ENCODE measurements around the gene SP140. TPM values are rescaled to one million over a fixed set of nuclear protein-coding genes. Genes with fewer than 3 reads are reported as not detected.

The SP140 gene
- total and polyA plus RNA-seq, 10 of the 15 experiments (the other 5 are each of a cell fraction or from before 2014, with no cell fraction given), result 61.7 to 164 (median 90.7) TPM

DNA sequence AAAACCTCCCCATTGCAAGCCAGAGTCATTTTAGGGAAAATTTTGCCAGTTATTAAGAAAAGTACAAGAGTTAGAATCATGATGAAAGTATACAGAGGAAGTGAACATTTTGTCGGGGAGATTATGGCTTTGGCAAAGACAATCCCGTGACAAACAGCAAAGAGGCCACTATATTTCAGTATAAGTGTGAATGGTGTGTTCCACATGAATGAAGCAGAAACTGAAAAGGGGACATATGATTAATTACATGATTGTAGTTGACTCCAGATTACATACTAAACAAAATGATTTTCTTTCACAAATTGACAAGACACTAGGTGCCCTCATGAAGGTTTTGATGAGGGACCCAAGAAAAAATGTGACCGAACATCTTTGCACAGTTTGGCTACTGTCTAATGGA, 42.0 kb downstream of the SP140 start (continued):
- TF ChIP-seq, protein P1, sequence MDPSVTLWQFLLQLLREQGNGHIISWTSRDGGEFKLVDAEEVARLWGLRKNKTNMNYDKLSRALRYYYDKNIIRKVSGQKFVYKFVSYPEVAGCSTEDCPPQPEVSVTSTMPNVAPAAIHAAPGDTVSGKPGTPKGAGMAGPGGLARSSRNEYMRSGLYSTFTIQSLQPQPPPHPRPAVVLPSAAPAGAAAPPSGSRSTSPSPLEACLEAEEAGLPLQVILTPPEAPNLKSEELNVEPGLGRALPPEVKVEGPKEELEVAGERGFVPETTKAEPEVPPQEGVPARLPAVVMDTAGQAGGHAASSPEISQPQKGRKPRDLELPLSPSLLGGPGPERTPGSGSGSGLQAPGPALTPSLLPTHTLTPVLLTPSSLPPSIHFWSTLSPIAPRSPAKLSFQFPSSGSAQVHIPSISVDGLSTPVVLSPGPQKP (IDR thresholded peaks at IDR 0.05; ENCODE audit: low read depth, low read length), result no peak
- peak; percentile 89 for TF ChIP-seq RUNX3 (IDR thresholded peaks at IDR 0.05; ENCODE audit: low read length)
- TF ChIP-seq JUND (IDR thresholded peaks at IDR 0.05; ENCODE audit: low read depth, low read length), result peak; percentile 25; the same call in 1 of the 2 replicates
- peak; percentile 91 for TF ChIP-seq IKZF1 (conservative IDR thresholded peaks at IDR 0.05)
- TF ChIP-seq, protein P2, sequence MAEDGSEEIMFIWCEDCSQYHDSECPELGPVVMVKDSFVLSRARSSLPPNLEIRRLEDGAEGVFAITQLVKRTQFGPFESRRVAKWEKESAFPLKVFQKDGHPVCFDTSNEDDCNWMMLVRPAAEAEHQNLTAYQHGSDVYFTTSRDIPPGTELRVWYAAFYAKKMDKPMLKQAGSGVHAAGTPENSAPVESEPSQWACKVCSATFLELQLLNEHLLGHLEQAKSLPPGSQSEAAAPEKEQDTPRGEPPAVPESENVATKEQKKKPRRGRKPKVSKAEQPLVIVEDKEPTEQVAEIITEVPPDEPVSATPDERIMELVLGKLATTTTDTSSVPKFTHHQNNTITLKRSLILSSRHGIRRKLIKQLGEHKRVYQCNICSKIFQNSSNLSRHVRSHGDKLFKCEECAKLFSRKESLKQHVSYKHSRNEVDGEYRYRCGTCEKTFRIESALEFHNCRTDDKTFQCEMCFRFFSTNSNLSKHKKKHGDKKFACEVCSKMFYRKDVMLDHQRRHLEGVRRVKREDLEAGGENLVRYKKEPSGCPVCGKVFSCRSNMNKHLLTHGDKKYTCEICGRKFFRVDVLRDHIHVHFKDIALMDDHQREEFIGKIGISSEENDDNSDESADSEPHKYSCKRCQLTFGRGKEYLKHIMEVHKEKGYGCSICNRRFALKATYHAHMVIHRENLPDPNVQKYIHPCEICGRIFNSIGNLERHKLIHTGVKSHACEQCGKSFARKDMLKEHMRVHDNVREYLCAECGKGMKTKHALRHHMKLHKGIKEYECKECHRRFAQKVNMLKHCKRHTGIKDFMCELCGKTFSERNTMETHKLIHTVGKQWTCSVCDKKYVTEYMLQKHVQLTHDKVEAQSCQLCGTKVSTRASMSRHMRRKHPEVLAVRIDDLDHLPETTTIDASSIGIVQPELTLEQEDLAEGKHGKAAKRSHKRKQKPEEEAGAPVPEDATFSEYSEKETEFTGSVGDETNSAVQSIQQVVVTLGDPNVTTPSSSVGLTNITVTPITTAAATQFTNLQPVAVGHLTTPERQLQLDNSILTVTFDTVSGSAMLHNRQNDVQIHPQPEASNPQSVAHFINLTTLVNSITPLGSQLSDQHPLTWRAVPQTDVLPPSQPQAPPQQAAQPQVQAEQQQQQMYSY (CRISPR knock-in tag; IDR thresholded peaks at IDR 0.05), result no peak
- TF ChIP-seq EP300 (IDR thresholded peaks at IDR 0.05; ENCODE audit: borderline replicate concordance in 1 of 2, control insufficient read depth in 1 of 2, low read depth in 2 of 2, low read length in 2 of 2), result peak; percentile 94 to 97
- peak; percentile 68; the same call in 1 of the 2 replicates for TF ChIP-seq PML (IDR thresholded peaks at IDR 0.05; ENCODE audit: low read length)
- peak; percentile 96 for TF ChIP-seq SPI1 (IDR thresholded peaks at IDR 0.05; ENCODE audit: borderline replicate concordance, insufficient read depth, low read depth, low read length)
- TF ChIP-seq POU2F2 (IDR thresholded peaks at IDR 0.05; ENCODE audit: borderline replicate concordance, low read depth, low read length), result peak; percentile 71
- TF ChIP-seq TCF12 (IDR thresholded peaks at IDR 0.05; ENCODE audit: low read depth, low read length), result peak; percentile 53; the same call in 1 of the 2 replicates
- TF ChIP-seq ZNF217 (IDR thresholded peaks at IDR 0.05), result peak; percentile 86; the same call in 1 of the 2 replicates
- no peak for TF ChIP-seq RELA (IDR thresholded peaks at IDR 0.05; ENCODE audit: borderline replicate concordance, partially characterized antibody)
- TF ChIP-seq, protein P3, sequence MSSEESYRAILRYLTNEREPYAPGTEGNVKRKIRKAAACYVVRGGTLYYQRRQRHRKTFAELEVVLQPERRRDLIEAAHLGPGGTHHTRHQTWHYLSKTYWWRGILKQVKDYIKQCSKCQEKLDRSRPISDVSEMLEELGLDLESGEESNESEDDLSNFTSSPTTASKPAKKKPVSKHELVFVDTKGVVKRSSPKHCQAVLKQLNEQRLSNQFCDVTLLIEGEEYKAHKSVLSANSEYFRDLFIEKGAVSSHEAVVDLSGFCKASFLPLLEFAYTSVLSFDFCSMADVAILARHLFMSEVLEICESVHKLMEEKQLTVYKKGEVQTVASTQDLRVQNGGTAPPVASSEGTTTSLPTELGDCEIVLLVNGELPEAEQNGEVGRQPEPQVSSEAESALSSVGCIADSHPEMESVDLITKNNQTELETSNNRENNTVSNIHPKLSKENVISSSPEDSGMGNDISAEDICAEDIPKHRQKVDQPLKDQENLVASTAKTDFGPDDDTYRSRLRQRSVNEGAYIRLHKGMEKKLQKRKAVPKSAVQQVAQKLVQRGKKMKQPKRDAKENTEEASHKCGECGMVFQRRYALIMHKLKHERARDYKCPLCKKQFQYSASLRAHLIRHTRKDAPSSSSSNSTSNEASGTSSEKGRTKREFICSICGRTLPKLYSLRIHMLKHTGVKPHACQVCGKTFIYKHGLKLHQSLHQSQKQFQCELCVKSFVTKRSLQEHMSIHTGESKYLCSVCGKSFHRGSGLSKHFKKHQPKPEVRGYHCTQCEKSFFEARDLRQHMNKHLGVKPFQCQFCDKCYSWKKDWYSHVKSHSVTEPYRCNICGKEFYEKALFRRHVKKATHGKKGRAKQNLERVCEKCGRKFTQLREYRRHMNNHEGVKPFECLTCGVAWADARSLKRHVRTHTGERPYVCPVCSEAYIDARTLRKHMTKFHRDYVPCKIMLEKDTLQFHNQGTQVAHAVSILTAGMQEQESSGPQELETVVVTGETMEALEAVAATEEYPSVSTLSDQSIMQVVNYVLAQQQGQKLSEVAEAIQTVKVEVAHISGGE (CRISPR knock-in tag; IDR thresholded peaks at IDR 0.05), result no peak
- TF ChIP-seq, protein P4, sequence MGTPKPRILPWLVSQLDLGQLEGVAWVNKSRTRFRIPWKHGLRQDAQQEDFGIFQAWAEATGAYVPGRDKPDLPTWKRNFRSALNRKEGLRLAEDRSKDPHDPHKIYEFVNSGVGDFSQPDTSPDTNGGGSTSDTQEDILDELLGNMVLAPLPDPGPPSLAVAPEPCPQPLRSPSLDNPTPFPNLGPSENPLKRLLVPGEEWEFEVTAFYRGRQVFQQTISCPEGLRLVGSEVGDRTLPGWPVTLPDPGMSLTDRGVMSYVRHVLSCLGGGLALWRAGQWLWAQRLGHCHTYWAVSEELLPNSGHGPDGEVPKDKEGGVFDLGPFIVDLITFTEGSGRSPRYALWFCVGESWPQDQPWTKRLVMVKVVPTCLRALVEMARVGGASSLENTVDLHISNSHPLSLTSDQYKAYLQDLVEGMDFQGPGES (IDR thresholded peaks at IDR 0.05), result no peak
- TF ChIP-seq, protein P5, sequence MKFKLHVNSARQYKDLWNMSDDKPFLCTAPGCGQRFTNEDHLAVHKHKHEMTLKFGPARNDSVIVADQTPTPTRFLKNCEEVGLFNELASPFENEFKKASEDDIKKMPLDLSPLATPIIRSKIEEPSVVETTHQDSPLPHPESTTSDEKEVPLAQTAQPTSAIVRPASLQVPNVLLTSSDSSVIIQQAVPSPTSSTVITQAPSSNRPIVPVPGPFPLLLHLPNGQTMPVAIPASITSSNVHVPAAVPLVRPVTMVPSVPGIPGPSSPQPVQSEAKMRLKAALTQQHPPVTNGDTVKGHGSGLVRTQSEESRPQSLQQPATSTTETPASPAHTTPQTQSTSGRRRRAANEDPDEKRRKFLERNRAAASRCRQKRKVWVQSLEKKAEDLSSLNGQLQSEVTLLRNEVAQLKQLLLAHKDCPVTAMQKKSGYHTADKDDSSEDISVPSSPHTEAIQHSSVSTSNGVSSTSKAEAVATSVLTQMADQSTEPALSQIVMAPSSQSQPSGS (IDR thresholded peaks at IDR 0.05; ENCODE audit: low read length), result peak; percentile 94
- TF ChIP-seq MTA2 (IDR thresholded peaks at IDR 0.05; ENCODE audit: low read depth), result peak; percentile 96

Data from GM12878 (cell line).